OCI-LY3 (cell line): Measurements from ENCODE around the gene ST6GALNAC1.

Experiments used
- H2AFZ ChIP-seq: fragments of 200-600, 300-600 bp; shearing (Covaris generic); 2 replicates; pipeline ENCODE4 v1.6.0; 2014; ENCODE audit warnings: antibody characterized with exemption, low read depth, low read length
- H3K27ac ChIP-seq: fragments of 200-600, 300-600 bp; sonication (generic); 2 replicates; pipeline ENCODE4 v1.5.1; 2014; ENCODE audit warnings: mild to moderate bottlenecking, low read length, moderate library complexity, mixed read lengths
- H3K27me3 ChIP-seq: fragments of 200-600, 300-600 bp; sonication (generic); 2 replicates; pipeline ENCODE4 v1.6.1; 2014; ENCODE audit warnings: low read depth, low read length, mixed read lengths
- H3K36me3 ChIP-seq: fragments of 200-600, 300-600 bp; sonication (generic); replicated peaks from 2 replicates; pipeline ENCODE3; 2014; ENCODE audit warnings: low read depth, low read length, mixed read lengths
- H3K4me1 ChIP-seq: fragments of 300-600, 200-600 bp; sonication (generic); 2 replicates; pipeline ENCODE4 v1.6.1; 2014; ENCODE audit warnings: low read length, mixed read lengths
- H3K4me2 ChIP-seq: fragments of 200-600, 300-600 bp; sonication (generic); 2 replicates; pipeline ENCODE4 v1.6.1; 2014; ENCODE audit warnings: low read length, mixed read lengths
- H3K4me3 ChIP-seq: fragments of 300-600, 200-600 bp; sonication (generic); 2 replicates; pipeline ENCODE4 v1.5.1; 2014; ENCODE audit warnings: antibody characterized with exemption, mild to moderate bottlenecking, low read length, moderate library complexity
- H3K79me2 ChIP-seq: fragments of 300-600, 200-600 bp; shearing (Covaris generic); 2 replicates; pipeline ENCODE4 v1.6.1; 2014; ENCODE audit warnings: mild to moderate bottlenecking, low read length, mixed read lengths
- H3K9ac ChIP-seq: fragments of 300-600, 200-600 bp; shearing (Covaris generic); 2 replicates; pipeline ENCODE4 v1.6.0; 2014; ENCODE audit warnings: mild to moderate bottlenecking, low read length, moderate library complexity
- H3K9me3 ChIP-seq: fragments of 200-600, 300-600 bp; shearing (Covaris generic); 2 replicates; pipeline ENCODE4 v1.6.1; 2014; ENCODE audit warnings: low read length, mixed read lengths; ENCODE audit not compliant: insufficient read depth
- H4K20me1 ChIP-seq: fragments of 200-600, 300-600 bp; sonication (generic); 2 replicates; pipeline ENCODE4 v1.6.1; 2016; ENCODE audit warnings: low read length, mixed read lengths; ENCODE audit not compliant: insufficient read depth
- EZH2phosphoT487 ChIP-seq: fragments of 200-600 bp; shearing (Covaris generic); IDR thresholded peaks from 2 replicates; pipeline ENCODE4 v1.6.1; 2018; ENCODE audit warnings: antibody characterized with exemption, mixed run types, low read depth
- TF ChIP-seq, protein P1 (sequence below): fragments of 200-600, 300-600 bp; sonication (generic); IDR thresholded peaks from 2 replicates; pipeline ENCODE4 v1.5.1; 2014; ENCODE audit warnings: antibody characterized with exemption, low read length, low read depth

Gene ST6GALNAC1

DNA sequence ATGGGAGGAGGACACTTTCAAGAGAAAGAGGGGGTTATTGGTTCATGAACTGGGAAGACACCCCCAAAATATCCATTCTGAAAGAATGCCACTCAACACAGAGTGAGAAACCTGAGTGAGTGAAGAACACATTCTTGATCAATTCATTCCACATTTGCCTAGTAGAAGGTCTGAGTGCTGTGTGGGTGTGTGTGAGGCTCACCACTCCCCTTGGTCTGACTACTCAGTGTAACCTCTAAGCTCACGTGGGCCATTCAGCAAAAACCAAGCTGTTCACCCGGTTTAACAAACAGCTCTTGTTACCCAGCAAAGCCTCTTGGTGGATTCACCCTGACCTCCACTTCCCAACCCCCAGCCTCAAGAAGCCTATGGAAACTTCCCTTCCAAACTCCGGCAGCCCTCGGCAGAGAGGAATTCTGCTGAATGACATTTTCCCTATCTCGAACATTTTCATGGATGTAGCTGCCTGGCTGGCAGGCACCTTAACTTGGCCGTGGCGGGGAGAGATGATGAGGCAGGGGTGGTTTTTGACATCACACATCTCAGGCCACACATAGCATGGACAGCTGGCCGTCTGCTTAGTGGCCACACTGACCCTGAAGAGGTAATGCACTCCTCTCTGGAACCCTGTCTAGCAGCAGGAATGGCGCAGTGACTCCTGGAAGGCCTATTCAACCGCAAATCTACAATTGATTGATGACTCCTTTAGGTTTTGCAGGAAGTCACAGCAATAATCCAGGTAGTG lies 11.6 kb downstream of the ST6GALNAC1 start:
- TF ChIP-seq, protein P1, sequence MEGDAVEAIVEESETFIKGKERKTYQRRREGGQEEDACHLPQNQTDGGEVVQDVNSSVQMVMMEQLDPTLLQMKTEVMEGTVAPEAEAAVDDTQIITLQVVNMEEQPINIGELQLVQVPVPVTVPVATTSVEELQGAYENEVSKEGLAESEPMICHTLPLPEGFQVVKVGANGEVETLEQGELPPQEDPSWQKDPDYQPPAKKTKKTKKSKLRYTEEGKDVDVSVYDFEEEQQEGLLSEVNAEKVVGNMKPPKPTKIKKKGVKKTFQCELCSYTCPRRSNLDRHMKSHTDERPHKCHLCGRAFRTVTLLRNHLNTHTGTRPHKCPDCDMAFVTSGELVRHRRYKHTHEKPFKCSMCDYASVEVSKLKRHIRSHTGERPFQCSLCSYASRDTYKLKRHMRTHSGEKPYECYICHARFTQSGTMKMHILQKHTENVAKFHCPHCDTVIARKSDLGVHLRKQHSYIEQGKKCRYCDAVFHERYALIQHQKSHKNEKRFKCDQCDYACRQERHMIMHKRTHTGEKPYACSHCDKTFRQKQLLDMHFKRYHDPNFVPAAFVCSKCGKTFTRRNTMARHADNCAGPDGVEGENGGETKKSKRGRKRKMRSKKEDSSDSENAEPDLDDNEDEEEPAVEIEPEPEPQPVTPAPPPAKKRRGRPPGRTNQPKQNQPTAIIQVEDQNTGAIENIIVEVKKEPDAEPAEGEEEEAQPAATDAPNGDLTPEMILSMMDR = no peak
- Histone ChIP-seq H3K9me3 (no peaks in the 10 kb centered on the region), H3K79me2 (no peaks in the 10 kb centered on the region), H3K27ac (no peak overlapping the region), H2AFZ (no peak overlapping the region), H3K36me3 (no peaks in the 10 kb centered on the region), H3K4me3 (no peak overlapping the region), H3K4me2 (no peak overlapping the region), H3K4me1 (no peaks in the 10 kb centered on the region), H3K9ac (no peak overlapping the region), H4K20me1 (no peaks in the 10 kb centered on the region), H3K27me3 (peaks cover 26% of the 10 kb centered on the region)

DNA sequence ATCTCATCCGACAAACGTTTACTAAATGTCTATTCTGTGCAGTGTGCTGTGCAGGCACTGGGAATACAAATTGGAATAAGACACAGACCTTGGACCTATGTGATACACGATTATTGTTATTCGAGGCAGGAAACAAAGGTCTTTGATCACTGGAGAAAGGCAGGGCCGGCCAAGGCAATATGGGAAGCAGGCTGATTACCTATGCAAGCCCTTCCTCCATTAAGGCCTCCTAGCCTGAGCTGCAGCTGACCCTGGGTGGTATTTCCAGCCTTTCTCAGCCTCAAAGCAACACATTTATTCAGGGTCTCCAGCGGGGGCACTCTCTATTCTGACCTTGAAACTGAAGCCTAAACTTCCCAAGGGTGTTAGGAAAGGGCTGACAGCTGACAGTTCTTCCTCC lies 13.4 kb downstream of the ST6GALNAC1 start:
- peaks cover 32% of the 10 kb centered on the region for H3K27me3 ChIP-seq
- no peaks in the 10 kb centered on the region for H3K4me1 ChIP-seq
- H3K9ac ChIP-seq = no peak overlapping the region
- no peak overlapping the region for H3K4me3 ChIP-seq
- H3K36me3 ChIP-seq = no peaks in the 10 kb centered on the region
- H3K79me2 ChIP-seq = no peaks in the 10 kb centered on the region
- no peaks in the 10 kb centered on the region for H4K20me1 ChIP-seq
- H3K27ac ChIP-seq = no peak overlapping the region
- no peak overlapping the region for H3K4me2 ChIP-seq
- TF ChIP-seq, protein P1 = no peak
- no peak for TF ChIP-seq EZH2phosphoT487
- H3K9me3 ChIP-seq = no peaks in the 10 kb centered on the region
- no peak overlapping the region for H2AFZ ChIP-seq

DNA sequence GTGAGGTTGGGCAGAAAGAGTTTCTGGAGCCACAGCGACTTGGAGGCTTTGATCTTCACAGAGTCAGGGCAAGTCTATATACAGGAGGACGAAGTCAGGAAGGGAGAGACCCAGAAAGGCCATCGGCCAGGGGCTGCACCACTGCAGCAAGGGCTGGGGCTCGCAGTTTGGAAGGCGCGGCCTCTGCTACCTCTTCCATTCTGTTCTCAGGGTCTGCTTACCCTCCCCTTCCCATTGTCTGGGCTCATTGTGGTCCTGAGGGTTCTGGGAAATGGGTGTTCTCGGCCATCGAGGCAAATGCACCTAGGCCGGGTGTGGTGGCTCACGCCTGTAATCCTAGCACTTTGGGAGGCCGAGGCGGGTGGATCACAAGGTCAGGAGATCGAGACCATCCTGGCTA lies 16.0 kb downstream of the ST6GALNAC1 start:
- Histone ChIP-seq H3K9ac (no peak overlapping the region), H3K9me3 (no peaks in the 10 kb centered on the region), H3K36me3 (no peaks in the 10 kb centered on the region), H3K27ac (no peak overlapping the region), H2AFZ (no peak overlapping the region), H4K20me1 (no peaks in the 10 kb centered on the region), H3K4me3 (no peak overlapping the region), H3K4me2 (no peak overlapping the region), H3K27me3 (peaks cover 36% of the 10 kb centered on the region), H3K4me1 (peaks cover 3% of the 10 kb centered on the region; the same call in 1 of the 2 replicates), H3K79me2 (no peaks in the 10 kb centered on the region)
- TF ChIP-seq, protein P1 = no peak
- no peak for TF ChIP-seq EZH2phosphoT487

DNA sequence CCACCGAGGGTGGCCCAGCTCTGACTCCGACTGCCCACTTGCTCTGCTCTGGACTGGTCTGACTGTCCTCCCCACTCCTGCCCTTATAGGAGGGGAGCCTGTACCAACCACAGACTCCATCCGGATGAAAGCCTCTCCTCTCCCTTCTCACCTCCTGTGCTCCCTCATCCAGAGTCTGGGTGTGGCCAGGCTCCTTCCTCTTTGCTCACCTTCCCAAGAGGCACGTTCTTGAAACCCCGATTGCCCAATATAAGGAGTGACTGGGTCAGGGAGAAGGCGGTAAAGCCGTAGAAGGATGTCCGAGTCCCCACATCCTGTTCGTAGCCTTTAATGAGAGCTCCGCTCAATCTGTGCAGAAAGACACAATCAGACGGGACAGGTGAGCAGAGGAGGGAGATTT lies 17.1 kb downstream of the ST6GALNAC1 start:
- TF ChIP-seq, protein P1 = no peak
- TF ChIP-seq EZH2phosphoT487 = no peak
- H3K4me3 ChIP-seq = no peak overlapping the region
- H3K9ac ChIP-seq = no peak overlapping the region
- peaks cover 36% of the 10 kb centered on the region for H3K27me3 ChIP-seq
- H3K79me2 ChIP-seq = no peaks in the 10 kb centered on the region
- peaks cover 3% of the 10 kb centered on the region; the same call in 1 of the 2 replicates for H3K4me1 ChIP-seq
- no peak overlapping the region for H3K4me2 ChIP-seq
- no peak overlapping the region for H3K27ac ChIP-seq
- no peaks in the 10 kb centered on the region for H4K20me1 ChIP-seq
- no peaks in the 10 kb centered on the region for H3K9me3 ChIP-seq
- no peaks in the 10 kb centered on the region for H3K36me3 ChIP-seq
- H2AFZ ChIP-seq = no peak overlapping the region
